K562 treated with DMSO at 1 percent for 48 hours (cell line): Measurements from ENCODE around the gene ETV5. TPM values are rescaled to one million over a fixed set of nuclear protein-coding genes. Genes with fewer than 3 reads are reported as not detected.

Source experiments
- total RNA-seq: library from RNA; unstranded; fragments of 300-600 nt; gene quantifications from 2 replicates; pipeline ENCODE4 v1.2.3, GENCODE V29; 2022; ENCODE audit warnings: low replicate concordance; ENCODE audit errors: extremely low read depth

Gene ETV5
- not detected in 2 replicates for total RNA-seq

GRCh38 chr3:186108941-186109865 lies at the start of gene ETV5:
Gene ETV5, minus strand, starts transcription at chr3:186109089. Its CDS starts 3,221 bp downstream, at chr3:186105868.

Other genes with a start within 250 kb of the ETV5 start
- not detected in 2 replicates for gene TRA2B, start 171.1 kb downstream of the ETV5 start, total RNA-seq